Prostate gland (tissue), 2 donors: ENCODE data around the gene CGB5.

Experiments
- POLR2A ChIP-seq: fragments of 450-650 bp; IDR thresholded peaks from one replicate; pipeline ENCODE4 v1.6.1; 2016; ENCODE audit warnings: antibody characterized with exemption, mild to moderate bottlenecking
- POLR2AphosphoS5 ChIP-seq: sonication (generic); formaldehyde crosslinking; IDR thresholded peaks from one replicate; pipeline ENCODE4 v1.6.1; 2017; ENCODE audit warnings: antibody characterized with exemption
- TF ChIP-seq, protein P1 (sequence below), 4 experiments: fragments of 200-600 bp in 2 of 4; fragments of 450-650 bp in 2 of 4; sonication (generic) in 2 of 4; IDR thresholded peaks; 1 replicate in 3 of 4; 2 replicates in 1 of 4; pipeline ENCODE4 v1.5.1; 2016 to 2019; ENCODE audit warnings: antibody characterized with exemption in 4 of 4, mild to moderate bottlenecking in 2 of 4, moderate library complexity in 2 of 4

GRCh38 chr19:49014870-49015255, 28.8 kb upstream of the CGB5 start:
- TF ChIP-seq, protein P1, sequence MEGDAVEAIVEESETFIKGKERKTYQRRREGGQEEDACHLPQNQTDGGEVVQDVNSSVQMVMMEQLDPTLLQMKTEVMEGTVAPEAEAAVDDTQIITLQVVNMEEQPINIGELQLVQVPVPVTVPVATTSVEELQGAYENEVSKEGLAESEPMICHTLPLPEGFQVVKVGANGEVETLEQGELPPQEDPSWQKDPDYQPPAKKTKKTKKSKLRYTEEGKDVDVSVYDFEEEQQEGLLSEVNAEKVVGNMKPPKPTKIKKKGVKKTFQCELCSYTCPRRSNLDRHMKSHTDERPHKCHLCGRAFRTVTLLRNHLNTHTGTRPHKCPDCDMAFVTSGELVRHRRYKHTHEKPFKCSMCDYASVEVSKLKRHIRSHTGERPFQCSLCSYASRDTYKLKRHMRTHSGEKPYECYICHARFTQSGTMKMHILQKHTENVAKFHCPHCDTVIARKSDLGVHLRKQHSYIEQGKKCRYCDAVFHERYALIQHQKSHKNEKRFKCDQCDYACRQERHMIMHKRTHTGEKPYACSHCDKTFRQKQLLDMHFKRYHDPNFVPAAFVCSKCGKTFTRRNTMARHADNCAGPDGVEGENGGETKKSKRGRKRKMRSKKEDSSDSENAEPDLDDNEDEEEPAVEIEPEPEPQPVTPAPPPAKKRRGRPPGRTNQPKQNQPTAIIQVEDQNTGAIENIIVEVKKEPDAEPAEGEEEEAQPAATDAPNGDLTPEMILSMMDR (IDR thresholded peaks at IDR 0.05) = no peak
- no peak for TF ChIP-seq POLR2AphosphoS5
- no peak for TF ChIP-seq POLR2A
